MG63 (cell line): ENCODE measurements around the gene CREB3L1. TPM values are rescaled to one million over a fixed set of nuclear protein-coding genes. Genes with fewer than 3 reads are reported as not detected.
"Not testable (repeated sequence)": the region's sequence is repeated elsewhere in the genome, so short reads cannot be mapped to it uniquely, and the experiment has no call there.

Source experiments
- DNase-seq: peaks from one replicate; pipeline ENCODE4 v3.0.0-alpha.2; 2020
- H3K27me3 ChIP-seq: fragments of 250-450 bp; sonication (Bioruptor Pico); 2 replicates; pipeline ENCODE4 v1.5.1; 2020; ENCODE audit warnings: mild to moderate bottlenecking, moderate library complexity
- H3K36me3 ChIP-seq: fragments of 250-450 bp; sonication (Bioruptor Pico); 2 replicates; pipeline ENCODE4 v1.5.1; 2020; ENCODE audit warnings: mild to moderate bottlenecking, moderate library complexity
- H3K4me3 ChIP-seq: fragments of 250-450 bp; sonication (Bioruptor Pico); 2 replicates; pipeline ENCODE4 v1.5.1; 2020; ENCODE audit warnings: mild to moderate bottlenecking, moderate library complexity
- H3K9me3 ChIP-seq: fragments of 250-450 bp; sonication (Bioruptor Pico); 2 replicates; pipeline ENCODE4 v1.5.1; 2020; ENCODE audit warnings: mild to moderate bottlenecking, moderate library complexity
- total RNA-seq: library from RNA; depleted of rRNA; stranded (reverse); fragments of >200 nt; shearing (Covaris generic); gene quantifications from 2 replicates; pipeline ENCODE4 v1.2.3, GENCODE V29; 2014; ENCODE audit warnings: low replicate concordance

The CREB3L1 gene
- total RNA-seq, 1 experiment from 2014 or later: 12.5 TPM

DNA sequence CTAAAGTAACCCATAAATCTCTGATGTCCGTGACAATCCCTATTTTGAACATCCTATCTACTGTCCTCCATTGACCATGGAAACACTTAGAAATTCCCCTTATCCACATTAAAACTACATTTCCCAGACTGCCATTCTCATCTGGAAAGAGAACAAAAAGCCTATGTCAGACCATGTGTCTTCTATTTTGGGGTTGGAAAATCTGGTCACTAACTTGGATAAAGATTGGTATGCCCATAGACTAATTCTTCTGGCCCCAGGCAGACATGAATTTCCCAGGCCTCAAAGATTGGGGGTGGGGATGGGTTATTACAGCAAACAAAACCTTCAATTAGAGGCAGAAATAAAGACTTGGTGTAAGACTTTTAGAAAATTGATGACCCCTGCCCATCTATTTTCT lies 30.9 kb upstream of the CREB3L1 start:
- no peak for DNase-seq
- H3K36me3 ChIP-seq: no peaks in the 10 kb centered on the region
- no peaks in the 10 kb centered on the region for H3K27me3 ChIP-seq
- no peaks in the 10 kb centered on the region for H3K9me3 ChIP-seq
- no peak overlapping the region for H3K4me3 ChIP-seq

DNA sequence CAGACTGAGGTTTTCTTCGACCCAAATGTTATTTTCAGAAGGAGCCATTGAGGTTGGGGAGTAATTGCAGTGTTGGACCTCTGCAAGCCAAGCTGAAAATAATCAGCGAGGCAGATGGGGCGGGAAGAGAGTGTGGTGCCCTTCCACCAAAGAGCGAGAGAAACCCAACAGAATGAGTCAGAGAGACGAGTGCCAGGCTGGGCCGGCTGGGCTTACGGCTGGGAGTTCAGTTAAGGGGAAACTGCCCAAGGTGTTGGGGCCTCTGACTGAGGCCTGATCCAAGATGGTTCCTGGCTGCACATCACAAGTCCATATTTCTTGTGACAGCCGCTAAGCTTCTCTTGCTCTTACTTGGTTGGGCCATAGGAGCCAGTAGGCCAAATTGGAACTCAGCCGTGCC lies 30.4 kb upstream of the CREB3L1 start:
- DNase-seq: peak; percentile 94
- no peak overlapping the region for H3K4me3 ChIP-seq
- no peaks in the 10 kb centered on the region for H3K27me3 ChIP-seq
- H3K36me3 ChIP-seq: no peaks in the 10 kb centered on the region
- no peaks in the 10 kb centered on the region for H3K9me3 ChIP-seq

DNA sequence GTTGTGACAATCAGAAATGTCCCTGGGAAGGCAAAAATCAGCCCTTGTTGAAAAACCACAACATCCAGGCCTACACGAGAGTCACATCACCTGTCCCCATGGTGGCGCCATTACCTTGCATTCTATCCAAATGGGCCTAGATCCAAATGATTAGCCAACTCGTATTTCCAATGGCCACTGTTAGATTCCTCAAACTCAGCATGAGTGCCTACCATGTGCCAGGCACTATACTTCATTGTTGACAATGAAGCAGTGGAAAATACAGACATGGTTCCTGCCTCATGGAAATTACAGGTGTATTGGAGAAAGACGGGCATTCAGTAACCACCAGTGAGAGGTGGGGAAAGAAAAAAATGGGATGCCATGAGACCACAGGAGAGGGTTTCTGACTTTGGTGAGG lies 29.8 kb upstream of the CREB3L1 start:
- H3K36me3 ChIP-seq: no peaks in the 10 kb centered on the region
- no peak for DNase-seq
- no peaks in the 10 kb centered on the region for H3K9me3 ChIP-seq
- no peak overlapping the region for H3K4me3 ChIP-seq
- no peaks in the 10 kb centered on the region for H3K27me3 ChIP-seq

DNA sequence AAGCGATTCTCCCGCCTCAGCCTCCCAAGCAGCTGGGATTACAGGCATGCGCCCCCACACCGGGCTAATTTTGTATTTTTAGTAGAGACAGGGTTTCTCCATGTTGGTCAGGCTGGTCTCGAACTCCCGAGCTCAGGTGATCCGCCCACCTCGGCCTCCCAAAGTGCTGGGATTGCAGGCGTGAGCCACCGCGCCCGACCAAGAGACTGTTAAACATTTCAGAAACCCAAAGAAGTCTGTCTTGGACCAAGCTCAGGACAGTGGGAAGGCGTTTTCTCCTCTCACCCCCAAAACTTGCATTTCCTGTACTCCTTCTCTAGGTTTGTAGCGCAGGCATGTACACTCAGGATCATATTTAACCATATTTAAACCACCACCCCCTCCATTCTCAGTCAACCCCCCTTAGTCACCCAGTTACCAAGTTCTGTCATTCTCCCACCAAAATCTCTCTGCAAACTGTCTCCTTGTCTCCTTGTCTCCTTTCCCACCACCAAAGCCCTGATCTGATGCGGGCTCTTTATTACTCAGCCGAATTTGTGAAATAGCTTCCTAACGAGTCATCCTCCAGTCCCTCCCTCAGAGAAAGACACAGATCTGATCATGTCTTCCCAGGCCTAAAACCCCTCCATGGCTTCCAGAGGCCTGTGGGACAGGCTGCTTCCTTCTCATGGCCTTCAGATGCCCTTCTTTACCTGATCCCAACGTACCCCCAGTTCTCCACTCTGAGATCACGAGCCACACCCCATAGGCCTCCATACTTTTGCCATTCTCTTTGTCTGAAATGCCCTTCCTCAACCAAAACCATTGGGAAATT lies 29.0 kb upstream of the CREB3L1 start:
- DNase-seq: peak; percentile 74
- Histone ChIP-seq H3K36me3 (no peaks in the 10 kb centered on the region), H3K27me3 (no peaks in the 10 kb centered on the region), H3K9me3 (no peaks in the 10 kb centered on the region), H3K4me3 (no peak overlapping the region)

DNA sequence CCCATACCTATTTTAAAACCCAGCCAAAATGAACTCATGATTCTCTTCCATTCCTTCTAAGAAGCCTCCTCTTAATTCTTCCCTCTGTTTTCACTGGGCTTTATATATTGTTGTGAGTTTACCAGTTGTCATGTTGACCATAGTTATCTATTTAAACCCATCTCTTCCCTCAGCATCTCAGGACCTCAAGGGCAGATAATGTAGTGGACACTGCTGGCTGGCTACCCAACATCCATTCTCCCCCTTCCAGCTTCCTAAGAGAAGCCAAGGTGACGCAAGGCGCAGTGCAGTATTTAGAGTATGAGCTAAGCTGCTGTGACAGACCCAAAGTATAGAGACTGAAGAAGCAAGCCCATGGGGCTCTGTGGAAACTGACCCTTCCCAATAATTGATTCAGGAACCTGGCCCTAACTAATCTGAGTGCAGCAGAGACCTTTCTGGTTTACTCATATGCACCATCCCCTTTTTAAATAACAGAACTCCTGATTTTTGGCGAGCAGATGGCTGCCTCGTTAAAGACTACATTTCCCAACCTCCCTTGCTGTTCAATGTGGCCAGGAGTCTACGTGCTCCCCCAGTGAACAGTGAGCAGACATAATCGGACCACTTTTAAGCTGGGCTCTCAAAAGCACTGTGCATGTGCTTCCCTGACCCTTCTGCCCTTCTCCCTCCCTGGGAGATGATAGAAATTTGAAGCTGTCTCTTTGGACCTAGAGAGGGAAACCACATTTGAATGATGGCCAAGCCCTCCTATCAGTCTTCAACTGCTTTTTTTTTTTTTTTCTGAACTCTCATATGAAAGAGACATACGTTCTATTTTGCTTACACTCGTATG lies 28.1 kb upstream of the CREB3L1 start:
- Histone ChIP-seq H3K4me3 (no peak overlapping the region), H3K27me3 (no peaks in the 10 kb centered on the region), H3K9me3 (no peaks in the 10 kb centered on the region), H3K36me3 (no peaks in the 10 kb centered on the region)
- no peak for DNase-seq

DNA sequence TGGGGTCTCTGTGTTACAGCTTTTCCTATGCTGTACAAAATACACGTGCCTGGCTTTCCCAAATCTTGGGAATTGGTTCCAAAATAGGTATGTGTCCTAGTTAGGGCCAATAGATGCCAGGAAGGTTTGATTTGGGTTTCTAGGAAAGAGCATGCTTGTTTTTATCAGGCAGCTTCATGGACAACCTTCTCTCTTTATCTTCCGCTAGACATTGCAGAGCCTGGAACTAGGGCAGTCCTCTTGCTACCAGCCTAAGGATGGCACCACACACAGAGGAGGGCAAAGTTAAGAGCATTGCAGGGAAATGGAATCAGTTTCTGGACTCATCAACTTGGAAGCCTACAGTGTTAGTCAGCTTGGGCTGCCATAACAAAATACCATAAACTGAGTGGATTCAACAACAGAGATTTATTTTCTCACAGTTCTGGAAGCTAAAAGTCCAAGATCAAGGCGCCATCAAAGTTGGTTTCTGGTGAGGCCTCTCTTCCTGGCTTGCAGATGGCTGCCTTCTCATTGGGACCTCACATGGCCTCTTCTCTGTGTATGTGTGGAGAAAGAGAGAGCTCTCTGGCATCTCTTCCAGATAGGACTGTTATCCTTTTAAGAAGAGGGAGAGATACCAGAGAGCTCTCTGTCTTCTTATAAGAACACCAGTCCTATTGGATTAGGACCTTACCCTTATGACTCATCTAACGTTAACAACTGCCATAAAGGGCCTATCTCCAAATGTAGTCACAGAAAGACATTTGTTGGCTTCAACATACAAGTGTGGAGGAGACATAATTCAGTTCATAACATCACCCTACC lies 27.3 kb upstream of the CREB3L1 start:
- Histone ChIP-seq H3K36me3 (no peaks in the 10 kb centered on the region), H3K9me3 (no peaks in the 10 kb centered on the region), H3K4me3 (no peak overlapping the region), H3K27me3 (no peaks in the 10 kb centered on the region)
- no peak for DNase-seq

GRCh38 chr11:46250745-46251052 lies 26.8 kb upstream of the CREB3L1 start:
- H3K9me3 ChIP-seq: no peaks in the 10 kb centered on the region
- no peaks in the 10 kb centered on the region for H3K27me3 ChIP-seq
- no peaks in the 10 kb centered on the region for H3K36me3 ChIP-seq
- no peak for DNase-seq
- no peak overlapping the region for H3K4me3 ChIP-seq

DNA sequence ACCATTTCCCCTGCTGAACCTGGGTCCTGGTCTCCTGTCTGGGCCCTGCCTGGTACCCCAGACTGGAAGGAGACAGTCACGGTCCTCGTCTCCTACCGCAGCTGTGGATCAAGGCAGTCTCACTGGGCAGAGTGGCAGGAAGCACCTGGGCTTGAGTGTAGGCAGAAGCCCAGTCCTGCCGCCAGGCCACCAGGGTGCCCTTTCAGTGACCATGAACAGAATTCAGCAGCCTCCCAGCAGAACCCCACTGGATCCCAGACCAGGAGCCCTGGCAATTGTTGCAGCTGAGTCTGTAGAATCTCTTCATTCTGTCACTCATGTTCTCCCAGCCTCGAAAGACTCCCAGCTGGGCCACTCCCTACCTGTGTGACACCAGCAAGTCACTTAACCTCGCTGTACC lies 25.5 kb upstream of the CREB3L1 start:
- DNase-seq: no peak
- no peaks in the 10 kb centered on the region for H3K9me3 ChIP-seq

DNA sequence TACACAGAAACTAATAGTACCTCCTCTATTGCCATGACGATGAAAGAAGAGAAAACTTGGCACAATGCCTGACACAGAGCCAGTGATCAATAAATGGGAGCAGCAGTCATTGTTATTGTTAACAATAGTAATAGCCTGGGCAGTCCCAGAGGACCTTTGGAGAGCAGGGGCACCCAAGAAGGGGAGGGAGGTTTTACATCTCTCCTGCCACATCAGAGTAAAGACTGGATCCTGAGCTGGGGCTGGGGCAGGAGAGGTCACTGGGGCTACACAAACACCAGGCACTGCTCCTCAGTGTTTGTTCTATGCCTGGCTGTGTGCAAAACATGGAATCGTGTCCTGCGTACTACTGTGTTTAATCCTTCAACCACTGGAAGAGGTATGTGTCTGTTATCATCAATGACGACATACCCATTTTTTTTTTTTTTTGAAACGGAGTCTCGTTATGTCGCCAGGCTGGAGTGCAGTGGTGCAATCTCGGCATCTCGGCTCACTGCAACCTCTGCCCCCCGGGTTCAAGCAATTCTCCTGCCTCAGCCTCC lies 25.0 kb upstream of the CREB3L1 start:
- Histone ChIP-seq H3K9me3 (no peaks in the 10 kb centered on the region), H3K36me3 (no peaks in the 10 kb centered on the region), H3K4me3 (no peak overlapping the region), H3K27me3 (no peaks in the 10 kb centered on the region)
- no peak for DNase-seq

More for the DNA sequence above, 25.5 kb upstream of the CREB3L1 start:
- H3K27me3 ChIP-seq: no peaks in the 10 kb centered on the region
- no peaks in the 10 kb centered on the region for H3K36me3 ChIP-seq
- no peak overlapping the region for H3K4me3 ChIP-seq

- H3K4me3 ChIP-seq: no peak overlapping the region
- no peaks in the 10 kb centered on the region for H3K9me3 ChIP-seq
- DNase-seq: no peak
- no peaks in the 10 kb centered on the region for H3K27me3 ChIP-seq
- no peaks in the 10 kb centered on the region for H3K36me3 ChIP-seq
Measured at GRCh38 chr11:46253258-46254132, 24.0 kb upstream of the CREB3L1 start.

DNA sequence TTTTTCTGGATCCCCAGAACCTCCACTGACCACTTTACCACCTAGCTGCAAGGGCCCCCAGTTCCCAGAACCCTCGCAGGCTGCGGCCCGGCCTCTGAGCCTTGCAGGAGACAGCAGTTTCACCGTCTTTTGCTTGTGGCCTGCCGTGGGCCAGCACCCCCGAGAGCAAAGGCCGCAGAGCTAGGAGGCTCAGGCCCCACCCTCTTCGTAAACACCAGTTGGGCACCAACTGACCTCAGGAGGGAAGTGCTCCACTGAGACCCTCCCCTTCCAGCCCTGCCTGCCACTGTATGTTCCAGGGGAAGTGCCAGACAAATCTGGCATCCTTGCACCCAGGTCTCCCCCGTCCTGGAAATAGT lies 23.4 kb upstream of the CREB3L1 start:
- H3K4me3 ChIP-seq: no peak overlapping the region
- H3K36me3 ChIP-seq: no peaks in the 10 kb centered on the region
- H3K9me3 ChIP-seq: no peaks in the 10 kb centered on the region

DNA sequence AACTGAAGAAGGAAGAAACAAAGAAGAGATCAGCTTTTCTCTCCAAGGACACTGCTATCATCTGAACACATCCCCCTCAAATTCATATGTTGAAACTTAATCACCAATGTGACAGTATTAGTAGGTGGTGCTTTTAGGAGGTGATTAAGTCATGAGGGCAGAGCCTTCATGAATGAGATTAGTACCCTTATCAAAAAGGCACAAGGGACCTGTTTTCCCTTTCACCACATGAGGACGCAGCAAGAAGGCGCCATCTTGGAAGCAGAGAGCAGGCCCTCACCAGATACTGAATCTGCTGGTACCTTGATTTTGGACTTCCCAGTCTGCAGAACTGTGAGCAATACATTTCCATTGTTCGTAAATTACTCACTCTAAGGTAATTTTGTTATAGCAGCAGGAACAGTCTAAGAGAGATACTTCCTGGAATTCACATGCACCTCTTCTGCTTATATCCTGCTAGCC lies 20.9 kb upstream of the CREB3L1 start:
- no peak for DNase-seq
- Histone ChIP-seq H3K36me3 (no peaks in the 10 kb centered on the region), H3K27me3 (no peaks in the 10 kb centered on the region), H3K9me3 (no peaks in the 10 kb centered on the region), H3K4me3 (no peak overlapping the region)

More for the DNA sequence above, 23.4 kb upstream of the CREB3L1 start:
- no peak for DNase-seq
- no peaks in the 10 kb centered on the region for H3K27me3 ChIP-seq

- H3K4me3 ChIP-seq, DNase-seq, H3K27me3 ChIP-seq, H3K36me3 ChIP-seq, H3K9me3 ChIP-seq: not testable (repeated sequence)
Measured at GRCh38 chr11:46259347-46259746, 18.1 kb upstream of the CREB3L1 start.

DNA sequence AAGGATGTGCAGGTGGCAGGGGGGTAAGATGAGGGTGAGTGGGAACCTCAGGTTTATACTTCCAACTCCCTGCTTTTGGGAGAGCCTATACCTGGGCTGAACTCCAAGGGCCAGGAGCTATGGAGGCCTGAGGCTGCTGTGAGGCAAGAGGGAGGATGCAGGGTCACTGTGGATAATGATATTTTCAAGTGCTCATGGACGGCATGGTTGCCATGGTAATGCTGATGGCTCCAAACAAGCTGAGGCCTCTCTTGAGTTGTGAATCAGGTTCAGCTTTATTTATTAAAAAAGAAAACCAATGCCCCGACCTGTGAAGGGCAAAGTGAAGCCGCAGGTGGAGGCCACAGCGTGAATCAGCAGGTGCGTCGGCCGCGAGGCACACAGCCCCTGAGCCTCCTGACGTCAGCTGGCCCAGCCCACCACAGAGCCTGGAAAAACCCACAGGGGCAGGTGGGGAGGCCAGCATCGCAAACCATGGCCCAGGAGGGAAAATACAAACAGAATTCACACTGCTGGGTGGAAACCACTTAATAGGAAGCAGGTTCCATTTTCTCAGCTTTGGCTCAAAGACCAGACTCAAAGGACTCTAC lies 17.4 kb upstream of the CREB3L1 start:
- Histone ChIP-seq H3K4me3 (no peak overlapping the region), H3K36me3 (no peaks in the 10 kb centered on the region), H3K27me3 (no peaks in the 10 kb centered on the region), H3K9me3 (no peaks in the 10 kb centered on the region)
- no peak for DNase-seq

DNA sequence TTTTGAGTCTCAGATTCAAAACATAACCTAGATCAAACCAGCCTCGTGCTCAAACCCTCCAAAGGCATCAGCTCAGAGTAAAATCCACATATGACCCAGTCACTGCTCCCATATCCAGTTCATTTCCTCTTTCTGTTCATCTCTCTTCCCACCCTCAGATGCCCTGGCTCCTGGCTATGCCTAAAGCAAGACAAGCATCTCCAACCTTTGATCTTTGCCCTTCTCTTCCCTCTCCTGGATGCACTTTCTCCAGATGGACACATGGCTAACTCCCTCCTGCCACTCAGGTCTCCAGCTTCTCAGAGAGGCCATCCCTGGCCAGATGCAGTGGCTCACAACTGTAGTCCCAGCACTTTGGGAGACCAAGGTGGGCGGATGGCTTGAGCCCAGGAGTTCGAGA lies 14.3 kb upstream of the CREB3L1 start:
- no peak for DNase-seq
- Histone ChIP-seq H3K9me3 (no peaks in the 10 kb centered on the region), H3K36me3 (no peaks in the 10 kb centered on the region), H3K4me3 (no peak overlapping the region), H3K27me3 (no peaks in the 10 kb centered on the region)

DNA sequence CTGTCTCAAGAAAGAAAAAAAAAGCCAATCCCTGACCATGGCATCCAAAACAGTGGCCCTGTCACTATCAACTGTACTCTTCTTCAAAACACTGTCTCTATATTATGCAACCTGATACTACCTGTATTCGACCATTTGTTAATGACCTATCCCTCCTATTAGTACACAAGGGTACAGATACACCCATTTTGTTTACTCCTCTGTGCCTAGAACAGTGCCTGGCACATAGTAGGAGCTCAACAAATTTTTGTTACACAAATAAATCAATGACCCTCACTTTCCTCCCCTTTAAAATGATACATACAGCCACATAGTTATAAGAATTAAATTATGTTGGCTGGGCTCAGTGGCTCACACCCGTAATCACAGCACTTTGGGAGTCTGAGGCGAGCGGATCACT lies 13.4 kb upstream of the CREB3L1 start:
- DNase-seq: no peak
- Histone ChIP-seq H3K9me3 (no peaks in the 10 kb centered on the region), H3K4me3 (no peak overlapping the region), H3K27me3 (no peaks in the 10 kb centered on the region), H3K36me3 (no peaks in the 10 kb centered on the region)
